Measurements from ENCODE around the gene UNC119.

GRCh38 chr17:28567604-28568003 lies 15.2 kb upstream of the UNC119 start:
- TF ChIP-seq CTCF (IDR thresholded peaks at IDR 0.05), result no peak
- TF ChIP-seq POLR2A (IDR thresholded peaks at IDR 0.05), result no peak

Measured in stomach (tissue), 4 donors.